Motor neuron (in vitro differentiated cells): Measurements from ENCODE around the gene AP4S1. TPM values are rescaled to one million over a fixed set of nuclear protein-coding genes. Genes with fewer than 3 reads are reported as not detected.
A peak's percentile ranks its signal among the peaks of the same experiment; 100 is the strongest.
"Not testable (repeated sequence)": the region's sequence is repeated elsewhere in the genome, so short reads cannot be mapped to it uniquely, and the experiment has no call there.

Source experiments
- ATAC-seq, 8 experiments: fragments of 200-7000 bp; cut with Tn5 transposase; replicated peaks in 6 of 8; 2 replicates each; pipeline ENCODE4 v1.8.0; 2021; ENCODE audit warnings: mild to moderate bottlenecking in 8 of 8, moderate library complexity in 8 of 8
- H3K27ac ChIP-seq, 2 donors: fragments of 250-450 bp; sonication (Bioruptor Pico); 2 replicates each; pipeline ENCODE4 v1.9.0; 2021; ENCODE audit warnings: antibody characterized with exemption in 2 of 2, mild to moderate bottlenecking in 2 of 2, moderate library complexity in 1 of 2
- H3K4me1 ChIP-seq, 2 donors: fragments of 250-450 bp; sonication (Bioruptor Pico); replicated peaks in 1 of 2; 2 replicates each; pipeline ENCODE4 v1.6.1; 2021; ENCODE audit warnings: antibody characterized with exemption in 2 of 2, mild to moderate bottlenecking in 2 of 2, moderate library complexity in 1 of 2
- H3K4me3 ChIP-seq, 5 donors: fragments of 250-450 bp; sonication (Bioruptor Pico); 2 replicates each; pipeline ENCODE4 v1.9.0; 2021; ENCODE audit warnings: antibody characterized with exemption in 5 of 5, mild to moderate bottlenecking in 5 of 5, moderate library complexity in 4 of 5
- WGBS, 10 experiments: fragments of 450-650 bp; shearing (Covaris generic); methylation state at CpG; one replicate each; pipeline ENCODE4 v1.0.0; 2022; 5-methylcytosine and 5-hydroxymethylcytosine counted together
- in situ Hi-C, 9 experiments: fragments of 400-800 bp; cut with MboI; loops; one replicate each; pipeline ENCODE4 v1.15.0; 2021; ENCODE audit warnings: low sequenced_read_pairs in 9 of 9, low pct_unique_long_range_greater_than_20kb in 2 of 9; ENCODE audit not compliant: unreplicated experiment in 9 of 9
- total RNA-seq, 8 experiments: library from RNA; unstranded; fragments of 300-600 nt; gene quantifications; 2 replicates each; pipeline versions ENCODE4 v1.2.3 to v1.2.4, GENCODE V29; 2022

The AP4S1 gene
- total RNA-seq, 8 experiments from 2014 or later: 4.0 to 15.2 (median 8.4) TPM

- no peak for ATAC-seq
- no peak overlapping the region for H3K27ac ChIP-seq
- no peak overlapping the region for H3K4me3 ChIP-seq
- 40 to 100% (median 75%) methylated on average over 2 to 3 of the region's 3 CpGs for WGBS, 10 experiments
- in situ Hi-C loops: loop anchor here in 2 of 9 experiments (25.0 kb wide), 1 partner anchor 92 kb away; no protein-coding TSS in a partner anchor
- no peaks in the 10 kb centered on the region for H3K4me1 ChIP-seq
Measured at GRCh38 chr14:30995689-30996088, 29.8 kb upstream of the AP4S1 start.

DNA sequence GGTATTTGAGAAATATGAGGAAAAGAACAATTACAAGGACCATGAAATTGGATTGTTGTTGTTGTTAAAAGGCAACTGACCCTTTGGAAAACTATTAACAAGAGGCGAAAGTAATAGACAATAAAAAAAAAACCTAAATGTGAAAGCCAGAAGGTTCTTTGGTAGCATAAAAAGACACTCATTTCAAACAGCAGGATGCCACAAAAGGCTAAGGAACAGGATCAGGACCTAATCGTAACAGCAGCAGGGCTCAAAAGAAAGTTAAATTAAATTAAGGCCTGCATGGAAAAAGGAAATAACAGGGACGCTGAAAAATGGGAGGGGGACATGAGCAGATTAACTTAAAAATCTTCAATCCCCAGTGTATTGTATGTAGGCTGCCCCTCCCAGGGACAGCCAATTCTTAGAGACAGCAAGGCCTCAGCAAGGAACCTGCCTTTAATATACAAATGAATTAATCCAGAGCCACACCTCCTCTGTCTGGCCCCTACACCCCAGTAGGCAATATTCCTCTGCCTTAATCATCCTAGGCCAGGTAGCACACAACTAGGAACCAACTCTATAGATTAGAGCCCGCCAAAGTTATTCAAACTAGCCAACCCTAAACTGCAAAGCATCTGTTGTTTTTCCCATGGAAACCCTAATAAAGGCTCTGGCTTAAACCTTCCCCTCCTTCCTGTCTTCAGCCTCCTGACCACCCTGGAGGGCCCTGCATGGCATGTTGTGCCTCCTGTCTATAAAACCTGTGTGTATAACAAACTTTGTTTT is 28.4 kb upstream of the AP4S1 start:
- peak in 1 of 8 experiments; percentile 31 for ATAC-seq
- in situ Hi-C loops: loop anchor here in 2 of 9 experiments (25.0 kb wide), 1 partner anchor 90 kb away; no protein-coding TSS in a partner anchor
- 46 to 100% (median 58%) methylated on average over 2 to 4 of the region's 4 CpGs for WGBS, 10 experiments
- Histone ChIP-seq H3K4me3 (no peak overlapping the region), H3K4me1 (no peaks in the 10 kb centered on the region), H3K27ac (no peak overlapping the region)

DNA sequence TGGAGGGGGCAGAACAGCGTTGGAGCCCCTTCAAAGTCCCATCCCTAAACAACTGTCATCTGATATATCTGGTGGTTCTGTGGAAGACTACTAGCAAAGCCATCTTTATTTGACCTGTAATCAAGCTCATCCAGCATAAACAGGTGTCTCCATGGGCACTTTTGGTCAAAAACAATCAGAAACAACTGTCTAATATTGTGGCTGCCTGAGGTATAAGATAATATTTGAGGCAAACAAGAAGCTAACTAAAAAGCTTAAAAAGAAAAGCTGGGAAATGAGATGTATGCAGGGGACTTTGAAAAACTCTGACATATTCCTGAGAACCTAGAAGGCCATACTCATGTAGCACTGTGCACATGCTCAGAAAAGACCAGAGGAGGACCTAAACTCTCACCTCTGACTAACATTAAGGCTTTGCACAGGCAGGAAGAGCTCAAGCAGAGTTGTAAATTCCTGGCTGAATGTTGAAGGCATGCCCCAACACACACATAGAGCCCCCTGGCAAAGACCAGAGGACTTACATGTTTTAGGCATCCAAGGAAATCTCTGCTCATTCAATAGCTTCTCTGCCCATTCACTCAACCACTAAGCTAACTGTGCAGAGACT is 27.2 kb upstream of the AP4S1 start:
- Histone ChIP-seq H3K27ac (no peak overlapping the region), H3K4me3 (no peak overlapping the region), H3K4me1 (no peaks in the 10 kb centered on the region)
- WGBS, 10 experiments: 80 to 100% (median 100%) methylated on average over 1 of the region's 1 CpG; no CpG with 5 or more reads in 2 of the 10 experiments
- in situ Hi-C loops: loop anchor here in 2 of 9 experiments (25.0 kb wide), 1 partner anchor 89 kb away; no protein-coding TSS in a partner anchor
- no peak for ATAC-seq

GRCh38 chr14:30999038-30999773 is 26.2 kb upstream of the AP4S1 start:
- Histone ChIP-seq H3K27ac (no peak overlapping the region), H3K4me3 (no peak overlapping the region), H3K4me1 (no peaks in the 10 kb centered on the region)
- ATAC-seq: no peak
- in situ Hi-C loops: loop anchor here in 2 of 9 experiments (25.0 kb wide), 1 partner anchor 88 kb away; no protein-coding TSS in a partner anchor
- 86 to 97% (median 94%) methylated on average over 1 to 6 of the region's 6 CpGs; no CpG with 5 or more reads in 2 of the 10 experiments for WGBS, 10 experiments

DNA sequence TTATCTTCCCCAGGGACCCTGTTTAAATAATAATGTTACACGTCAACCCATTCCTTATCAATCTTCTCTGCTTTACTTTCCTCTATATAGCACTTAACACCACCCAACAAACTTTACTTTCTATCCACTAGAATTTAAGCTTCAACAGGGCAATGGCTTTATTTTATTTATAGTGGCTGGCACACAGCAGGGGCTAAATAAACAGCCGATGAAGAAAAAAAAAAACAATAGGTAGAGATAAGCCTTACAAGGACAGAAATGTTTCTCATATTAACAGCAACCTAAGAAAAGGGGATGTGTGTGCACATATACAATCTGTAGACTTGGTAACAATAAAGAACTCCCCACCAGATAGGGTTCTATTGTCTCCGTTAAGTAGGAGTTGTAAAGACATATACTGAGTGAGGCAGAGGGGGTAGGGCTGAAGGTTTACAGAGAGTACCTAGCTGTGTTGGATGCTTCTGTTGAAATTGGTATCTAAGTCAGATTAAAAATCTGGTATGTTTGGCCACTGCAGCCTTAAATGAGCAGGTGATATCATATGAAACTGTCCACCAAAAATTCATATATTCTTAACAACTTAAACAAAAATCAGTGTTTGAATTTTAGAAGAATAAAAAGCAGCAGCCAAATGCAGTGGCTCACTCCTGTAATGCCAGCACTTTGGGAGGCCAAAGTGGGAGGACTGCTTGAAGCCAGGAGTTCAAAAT is 24.7 kb upstream of the AP4S1 start:
- no peak for ATAC-seq
- Histone ChIP-seq H3K27ac (no peak overlapping the region), H3K4me3 (no peak overlapping the region), H3K4me1 (no peaks in the 10 kb centered on the region)
- in situ Hi-C loops: no loop called here
- 58 to 100% (median 87%) methylated on average over 1 to 3 of the region's 3 CpGs for WGBS, 10 experiments

GRCh38 chr14:31001339-31001658 is 24.1 kb upstream of the AP4S1 start:
- 81 to 94% (median 87%) methylated on average over 2 to 6 of the region's 6 CpGs; no CpG with 5 or more reads in 2 of the 10 experiments for WGBS, 10 experiments
- no peaks in the 10 kb centered on the region for H3K4me1 ChIP-seq
- no peak overlapping the region for H3K27ac ChIP-seq
- in situ Hi-C loops: no loop called here
- no peak overlapping the region for H3K4me3 ChIP-seq
- ATAC-seq: no peak

DNA sequence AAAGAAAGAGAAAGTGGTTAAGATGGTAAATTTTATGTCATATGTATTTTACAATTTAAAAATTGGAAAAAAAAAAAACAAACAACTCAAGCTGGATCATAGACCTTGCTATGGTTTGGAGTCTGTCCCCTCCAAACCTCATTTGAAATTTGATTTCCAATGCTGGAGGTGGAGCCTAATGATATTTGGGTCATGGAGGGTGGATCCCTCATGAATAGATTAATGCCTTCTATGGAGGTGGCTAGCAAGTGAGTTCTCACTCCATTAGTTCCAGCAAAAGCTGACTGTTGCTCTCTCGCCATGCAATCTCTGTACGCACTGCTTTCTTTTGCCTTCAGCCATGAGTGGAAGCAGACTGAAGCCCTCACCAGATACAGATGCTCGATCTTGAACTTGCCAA is 22.2 kb upstream of the AP4S1 start:
- ATAC-seq: peak in 2 of 8 experiments; percentile 56 to 72
- Histone ChIP-seq H3K4me3 (no peak overlapping the region), H3K4me1 (no peaks in the 10 kb centered on the region), H3K27ac (no peak overlapping the region)
- 60 to 100% (median 98%) methylated on average over 2 to 3 of the region's 3 CpGs; no CpG with 5 or more reads in 2 of the 10 experiments for WGBS, 10 experiments
- in situ Hi-C loops: no loop called here

DNA sequence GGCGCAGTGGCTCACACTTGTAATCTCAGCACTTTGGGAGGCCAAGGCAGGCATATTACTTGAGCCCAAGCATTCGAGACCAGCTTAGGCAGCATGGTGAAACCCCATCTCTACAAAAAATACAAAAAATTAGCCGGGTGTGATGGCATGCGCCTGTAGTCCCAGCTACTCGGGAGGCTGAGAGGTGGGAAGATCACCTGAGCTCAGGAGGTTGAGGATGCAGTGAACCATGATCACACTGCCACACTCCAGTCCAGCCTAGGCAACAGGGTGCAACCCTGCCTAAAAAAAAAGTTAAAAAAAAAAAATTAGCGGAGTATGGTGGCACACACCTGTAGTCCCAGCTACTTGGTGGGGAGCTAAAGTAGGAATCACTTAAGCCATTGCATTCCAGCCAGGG is 21.4 kb upstream of the AP4S1 start:
- H3K4me3 ChIP-seq, in situ Hi-C loops, H3K27ac ChIP-seq, ATAC-seq, H3K4me1 ChIP-seq: not testable (repeated sequence)
- WGBS, 10 experiments: 85 to 100% (median 94%) methylated on average over 1 to 6 of the region's 6 CpGs; no CpG with 5 or more reads in 1 of the 10 experiments

DNA sequence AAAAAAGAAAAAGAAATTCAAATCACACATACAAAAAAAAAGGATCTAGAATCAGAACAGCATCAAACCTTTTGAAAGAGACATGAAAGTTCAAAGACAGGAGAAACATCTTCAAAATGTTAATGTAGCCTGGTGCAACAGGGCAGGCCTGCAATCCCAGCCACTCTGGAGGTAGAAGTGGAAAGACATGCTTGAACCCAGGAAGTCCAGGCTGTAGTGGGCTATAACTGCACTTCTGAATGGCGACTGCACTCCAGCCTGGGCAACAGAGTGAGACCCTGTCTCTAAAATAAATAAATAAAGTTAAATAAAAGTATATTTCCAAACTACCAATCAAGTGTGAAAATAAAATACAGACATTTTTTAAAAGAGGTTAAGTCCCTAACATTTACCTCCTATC is 18.7 kb upstream of the AP4S1 start:
- 86 to 100% (median 100%) methylated on average over 1 of the region's 1 CpG; no CpG with 5 or more reads in 1 of the 10 experiments for WGBS, 10 experiments
- Histone ChIP-seq H3K4me3 (no peak overlapping the region), H3K4me1 (no peaks in the 10 kb centered on the region), H3K27ac (no peak overlapping the region)
- in situ Hi-C loops: no loop called here
- ATAC-seq: no peak

- WGBS, 10 experiments: 87 to 100% (median 100%) methylated on average over 1 to 2 of the region's 3 CpGs
- Histone ChIP-seq H3K4me1 (no peaks in the 10 kb centered on the region), H3K27ac (no peak overlapping the region), H3K4me3 (no peak overlapping the region)
- in situ Hi-C loops: no loop called here
- ATAC-seq: no peak
Measured at GRCh38 chr14:31009836-31010574, 15.4 kb upstream of the AP4S1 start.

DNA sequence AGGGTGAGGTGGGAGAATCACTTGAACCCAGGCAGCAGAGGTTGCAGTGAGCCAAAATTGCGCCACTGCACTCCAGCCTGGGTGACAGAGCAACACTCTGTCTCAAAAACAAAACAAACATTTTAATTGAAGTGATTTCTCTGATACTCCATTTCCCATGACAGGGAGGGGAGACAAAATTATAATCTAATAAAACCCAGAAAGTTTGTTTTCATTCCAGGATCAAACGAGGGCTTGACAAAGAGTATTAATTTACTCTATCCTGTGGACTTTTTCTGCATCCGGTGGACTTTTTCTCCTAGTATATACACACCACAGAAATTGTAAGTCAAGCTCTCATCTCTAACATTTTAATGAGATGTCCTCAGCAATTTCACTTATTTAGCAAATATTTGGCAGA is 14.5 kb upstream of the AP4S1 start:
- H3K4me1 ChIP-seq: no peaks in the 10 kb centered on the region
- 37 to 100% (median 87%) methylated on average over 1 to 3 of the region's 3 CpGs; no CpG with 5 or more reads in 2 of the 10 experiments for WGBS, 10 experiments
- H3K27ac ChIP-seq: no peak overlapping the region
- ATAC-seq: peak in 3 of 8 experiments; percentile 15 to 23 (median 21)
- in situ Hi-C loops: no loop called here
- no peak overlapping the region for H3K4me3 ChIP-seq

GRCh38 chr14:31013841-31014240 is 11.6 kb upstream of the AP4S1 start:
- in situ Hi-C loops: no loop called here
- WGBS, 10 experiments: 83 to 100% (median 100%) methylated on average over 1 to 4 of the region's 4 CpGs; no CpG with 5 or more reads in 6 of the 10 experiments

More at GRCh38 chr14:31013841-31014240, 11.6 kb upstream of the AP4S1 start:
- no peak for ATAC-seq
- Histone ChIP-seq H3K4me3 (no peak overlapping the region), H3K4me1 (no peaks in the 10 kb centered on the region), H3K27ac (no peak overlapping the region)
